GM18951 (cell line): ENCODE data around the gene SCYL1.

Experiments
- POLR2A ChIP-seq: IDR thresholded peaks from 4 replicates; pipeline ENCODE4 v1.6.1; 2011; ENCODE audit warnings: mild to moderate bottlenecking; ENCODE audit not compliant: insufficient read length, insufficient read depth; ENCODE audit errors: extremely low read depth
- in situ Hi-C: fragments of 300-500 bp; cut with MboI; formaldehyde crosslinking; loops from one replicate; pipeline ENCODE4 v1.12.0; 2022; ENCODE audit warnings: low sequenced_read_pairs, mixed read lengths, inconsistent platforms; ENCODE audit not compliant: unreplicated experiment

Gene SCYL1

GRCh38 chr11:65498977-65499712 lies 25.7 kb upstream of the SCYL1 start, which contains the start of gene MALAT1:
MALAT1 (plus strand) TSS chr11:65499045.
- in situ Hi-C loops = no loop called here
- TF ChIP-seq POLR2A = peak; percentile 100

GRCh38 chr11:65499713-65500386 lies 25.0 kb upstream of the SCYL1 start:
- TF ChIP-seq POLR2A = no peak
- in situ Hi-C loops = loop anchor here (5.0 kb wide), 1 partner anchor 78 kb away; the partner anchor contains the start of gene NEAT1

GRCh38 chr11:65500387-65501185 lies 24.3 kb upstream of the SCYL1 start:
- TF ChIP-seq POLR2A = peak; percentile 85
- in situ Hi-C loops = loop anchor here (5.0 kb wide), 1 partner anchor 78 kb away; the partner anchor contains the start of gene NEAT1

- in situ Hi-C loops = loop anchor here (5.0 kb wide), 1 partner anchor 79 kb away; the partner anchor contains the start of gene NEAT1
- no peak for TF ChIP-seq POLR2A
Observed at GRCh38 chr11:65501186-65501471, 23.8 kb upstream of the SCYL1 start.

- peak; percentile 38 for TF ChIP-seq POLR2A
- in situ Hi-C loops = loop anchor here (5.0 kb wide), 1 partner anchor 79 kb away; the partner anchor contains the start of gene NEAT1
Observed at GRCh38 chr11:65501472-65502273, 23.2 kb upstream of the SCYL1 start.

GRCh38 chr11:65502274-65502554 lies 22.7 kb upstream of the SCYL1 start:
- no peak for TF ChIP-seq POLR2A
- in situ Hi-C loops = loop anchor here (5.0 kb wide), 1 partner anchor 80 kb away; the partner anchor contains the start of gene NEAT1

GRCh38 chr11:65502555-65503367 lies 22.1 kb upstream of the SCYL1 start:
- TF ChIP-seq POLR2A = peak; percentile 64
- in situ Hi-C loops = loop anchor here (5.0 kb wide), 1 partner anchor 80 kb away; the partner anchor contains the start of gene NEAT1

- in situ Hi-C loops = loop anchor here (5.0 kb wide), 1 partner anchor 81 kb away; the partner anchor contains the start of gene NEAT1
- TF ChIP-seq POLR2A = no peak
Observed at GRCh38 chr11:65503368-65503948, 21.4 kb upstream of the SCYL1 start.

- in situ Hi-C loops = loop anchor here (5.0 kb wide), 1 partner anchor 82 kb away; the partner anchor contains the start of gene NEAT1
- peak; percentile 4 for TF ChIP-seq POLR2A
Observed at GRCh38 chr11:65503949-65504673, 20.8 kb upstream of the SCYL1 start.

GRCh38 chr11:65504674-65505465 lies 20.0 kb upstream of the SCYL1 start:
- in situ Hi-C loops = loop anchor here (5.0 kb wide), 2 partner anchors 83 to 138 kb away; partner anchors contain the start of gene NEAT1

More at GRCh38 chr11:65504674-65505465, 20.0 kb upstream of the SCYL1 start:
- peak; percentile 51 for TF ChIP-seq POLR2A
